ENCODE results near the gene NDFIP1. TPM values are rescaled to one million over a fixed set of nuclear protein-coding genes. Genes with fewer than 3 reads are reported as not detected.

Gene NDFIP1
- total RNA-seq, 4 donors from 2014 or later: 91.7 to 101 (median 97.0) TPM

DNA sequence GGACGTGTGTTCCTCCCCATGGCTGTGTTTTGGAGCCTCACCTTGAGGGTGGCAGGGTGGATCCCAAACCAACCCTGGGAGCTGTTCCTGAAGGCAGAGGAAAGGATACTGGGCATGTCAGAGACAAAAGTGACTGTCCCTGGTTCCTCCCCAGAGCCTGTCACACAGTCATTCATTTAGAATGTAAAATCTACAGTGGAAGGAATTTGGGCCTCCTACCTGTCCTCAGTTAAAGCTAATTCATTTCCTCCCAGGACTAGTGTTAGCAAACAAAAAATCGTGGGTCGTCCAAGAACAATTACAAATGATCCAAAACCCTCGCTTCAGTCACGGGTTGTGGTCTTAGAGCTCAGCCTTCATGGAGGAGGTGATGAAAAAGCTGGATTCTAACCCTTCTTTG is 83.2 kb downstream of the NDFIP1 start:
- TF ChIP-seq, protein P1, sequence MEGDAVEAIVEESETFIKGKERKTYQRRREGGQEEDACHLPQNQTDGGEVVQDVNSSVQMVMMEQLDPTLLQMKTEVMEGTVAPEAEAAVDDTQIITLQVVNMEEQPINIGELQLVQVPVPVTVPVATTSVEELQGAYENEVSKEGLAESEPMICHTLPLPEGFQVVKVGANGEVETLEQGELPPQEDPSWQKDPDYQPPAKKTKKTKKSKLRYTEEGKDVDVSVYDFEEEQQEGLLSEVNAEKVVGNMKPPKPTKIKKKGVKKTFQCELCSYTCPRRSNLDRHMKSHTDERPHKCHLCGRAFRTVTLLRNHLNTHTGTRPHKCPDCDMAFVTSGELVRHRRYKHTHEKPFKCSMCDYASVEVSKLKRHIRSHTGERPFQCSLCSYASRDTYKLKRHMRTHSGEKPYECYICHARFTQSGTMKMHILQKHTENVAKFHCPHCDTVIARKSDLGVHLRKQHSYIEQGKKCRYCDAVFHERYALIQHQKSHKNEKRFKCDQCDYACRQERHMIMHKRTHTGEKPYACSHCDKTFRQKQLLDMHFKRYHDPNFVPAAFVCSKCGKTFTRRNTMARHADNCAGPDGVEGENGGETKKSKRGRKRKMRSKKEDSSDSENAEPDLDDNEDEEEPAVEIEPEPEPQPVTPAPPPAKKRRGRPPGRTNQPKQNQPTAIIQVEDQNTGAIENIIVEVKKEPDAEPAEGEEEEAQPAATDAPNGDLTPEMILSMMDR (IDR thresholded peaks at IDR 0.05; ENCODE audit: low read depth): no peak

DNA sequence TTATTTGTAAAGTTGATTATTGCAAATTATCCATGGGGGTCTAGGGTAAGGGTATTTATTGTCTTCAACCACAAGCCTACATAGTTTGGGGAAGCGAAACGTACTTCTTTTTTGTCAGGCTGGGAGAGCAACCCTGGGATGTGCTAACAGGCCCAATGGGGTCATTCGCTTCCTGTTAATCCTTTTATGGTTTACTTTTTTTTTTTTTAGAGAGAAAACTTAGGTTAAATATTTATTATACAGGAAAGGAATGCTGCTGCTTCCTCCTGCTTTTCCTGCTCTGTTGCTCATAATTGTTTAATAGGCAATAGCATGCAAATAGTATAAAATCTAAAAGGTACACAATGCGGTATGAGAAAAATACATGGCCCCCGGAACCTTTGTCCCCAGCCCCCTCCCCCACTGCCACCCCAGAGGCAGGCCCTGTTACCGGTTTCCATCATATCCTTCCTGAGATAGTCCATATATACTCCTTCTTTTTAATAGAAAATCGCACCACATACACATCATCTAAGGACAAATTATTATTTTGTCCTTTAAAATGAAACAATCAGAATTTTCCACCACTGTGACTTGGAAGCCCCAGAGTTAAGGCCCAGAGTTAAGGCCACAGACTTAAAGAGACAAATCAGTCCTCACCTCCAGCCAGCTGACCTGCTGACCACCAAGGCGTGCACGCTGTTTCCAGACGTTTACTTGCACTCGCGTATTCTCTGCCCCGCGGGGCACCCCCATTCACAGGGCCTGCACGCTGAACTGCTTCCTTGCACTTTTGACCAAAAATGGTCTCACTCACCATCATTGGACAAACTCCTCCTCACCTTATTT is 83.9 kb downstream of the NDFIP1 start:
- TF ChIP-seq, protein P1 (IDR thresholded peaks at IDR 0.05; ENCODE audit: low read depth): no peak

DNA sequence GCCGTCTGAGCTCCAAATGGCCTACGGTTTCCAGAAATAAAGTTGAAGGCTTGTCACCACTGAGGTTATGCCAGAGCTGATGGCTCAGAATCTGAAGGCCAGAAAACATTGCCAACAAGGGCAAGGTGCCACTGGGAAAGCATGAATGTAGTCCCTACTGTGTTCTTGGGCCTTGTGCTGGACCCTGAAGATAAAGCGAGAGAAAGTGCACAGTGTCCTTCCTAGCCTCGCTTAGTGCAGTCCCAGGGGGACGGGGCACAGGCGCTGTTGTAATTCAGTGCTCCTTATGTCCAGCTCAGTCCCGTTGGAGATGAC is 84.5 kb downstream of the NDFIP1 start:
- TF ChIP-seq, protein P1 (IDR thresholded peaks at IDR 0.05; ENCODE audit: low read depth): no peak

DNA sequence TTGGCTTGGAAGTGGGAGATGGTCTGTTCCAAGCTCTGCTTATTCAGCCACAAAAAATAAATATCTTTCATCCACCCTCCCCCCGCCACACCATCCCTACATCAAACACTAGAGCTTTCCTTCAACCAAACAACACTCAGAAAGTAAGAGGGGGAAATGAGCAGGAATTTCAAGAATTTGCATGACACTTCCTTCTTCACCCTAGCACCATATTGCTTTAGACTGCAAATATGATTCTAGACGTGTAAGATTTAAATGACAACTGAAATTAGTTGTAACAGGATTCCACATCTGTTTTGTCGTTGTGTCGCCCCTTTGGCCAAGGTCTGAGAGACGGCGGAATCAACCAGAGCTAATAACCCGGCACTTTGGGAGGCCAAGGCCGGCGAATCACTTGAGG is 88.5 kb downstream of the NDFIP1 start:
- TF ChIP-seq, protein P1 (IDR thresholded peaks at IDR 0.05; ENCODE audit: low read depth): no peak

DNA sequence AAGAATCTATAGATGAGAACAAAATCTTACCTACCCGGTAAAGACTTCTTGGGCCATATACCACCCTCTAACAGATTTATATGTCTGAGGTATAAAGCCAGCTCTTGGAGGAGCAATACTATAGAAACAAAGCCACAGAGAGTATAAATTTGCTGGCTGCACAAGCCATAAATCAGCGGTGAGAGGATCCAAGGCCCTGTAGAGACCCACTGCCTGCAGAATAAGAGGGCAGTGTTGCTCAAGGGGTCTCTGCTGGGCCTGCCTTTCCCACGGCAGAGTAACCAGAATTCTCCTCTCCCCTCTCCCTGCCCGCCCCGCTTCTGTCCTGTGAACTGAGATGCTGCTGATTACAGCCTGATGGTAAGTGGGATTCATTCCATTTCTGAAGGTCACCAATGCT is 89.2 kb downstream of the NDFIP1 start:
- TF ChIP-seq, protein P1 (IDR thresholded peaks at IDR 0.05; ENCODE audit: low read depth): no peak

DNA sequence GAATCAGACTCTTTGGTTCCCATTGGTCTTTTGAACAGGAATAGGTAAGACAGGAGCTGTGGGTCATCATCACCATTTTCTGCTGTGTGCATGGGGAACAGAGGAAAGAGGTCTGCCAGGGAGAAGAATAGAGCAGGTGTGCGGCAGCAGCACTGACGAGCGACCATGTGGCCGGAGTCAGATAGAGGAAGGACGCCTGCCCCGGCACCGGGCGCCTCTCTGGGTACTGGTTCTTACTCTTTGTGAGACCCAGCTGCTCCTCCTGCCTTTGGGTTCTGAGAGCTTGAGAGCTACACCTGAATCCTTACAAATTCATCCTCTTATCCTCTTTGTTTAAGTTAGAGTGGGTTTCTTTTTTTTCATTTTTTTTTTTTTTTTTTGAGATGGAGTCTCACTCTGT is 90.8 kb downstream of the NDFIP1 start:
- TF ChIP-seq, protein P1 (IDR thresholded peaks at IDR 0.05; ENCODE audit: low read depth): no peak

DNA sequence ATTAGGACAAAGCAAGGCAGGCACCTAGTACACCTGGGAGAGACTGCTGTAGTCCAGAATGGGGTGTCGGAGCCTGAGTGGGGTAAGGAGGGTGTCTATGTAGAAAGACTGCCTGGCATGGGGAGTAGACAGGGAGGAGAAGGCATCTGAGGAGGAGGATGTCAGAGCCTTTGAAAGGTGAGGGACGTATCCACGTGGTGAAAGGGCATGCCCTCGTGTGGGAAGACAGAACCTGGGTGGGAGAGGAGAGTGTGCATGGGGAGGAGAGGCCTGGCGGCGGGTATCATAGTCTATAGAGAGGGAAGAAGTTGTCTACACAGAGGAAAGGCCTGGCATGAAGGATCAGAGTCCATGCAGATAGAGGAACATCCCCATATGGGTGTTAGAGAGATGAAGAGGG is 91.8 kb downstream of the NDFIP1 start:
- TF ChIP-seq, protein P1 (IDR thresholded peaks at IDR 0.05; ENCODE audit: low read depth): no peak
